GM21717 (cell line): ENCODE results near the gene KCTD16.
A peak's percentile ranks its signal among the peaks of the same experiment; 100 is the strongest.

Experiments
- ATAC-seq: cut with Tn5 transposase; IDR thresholded peaks from one replicate; pipeline ENCODE4 v1.9.1; 2021; ENCODE audit warnings: mild to moderate bottlenecking, moderate library complexity; ENCODE audit not compliant: unreplicated experiment

KCTD16 gene

DNA sequence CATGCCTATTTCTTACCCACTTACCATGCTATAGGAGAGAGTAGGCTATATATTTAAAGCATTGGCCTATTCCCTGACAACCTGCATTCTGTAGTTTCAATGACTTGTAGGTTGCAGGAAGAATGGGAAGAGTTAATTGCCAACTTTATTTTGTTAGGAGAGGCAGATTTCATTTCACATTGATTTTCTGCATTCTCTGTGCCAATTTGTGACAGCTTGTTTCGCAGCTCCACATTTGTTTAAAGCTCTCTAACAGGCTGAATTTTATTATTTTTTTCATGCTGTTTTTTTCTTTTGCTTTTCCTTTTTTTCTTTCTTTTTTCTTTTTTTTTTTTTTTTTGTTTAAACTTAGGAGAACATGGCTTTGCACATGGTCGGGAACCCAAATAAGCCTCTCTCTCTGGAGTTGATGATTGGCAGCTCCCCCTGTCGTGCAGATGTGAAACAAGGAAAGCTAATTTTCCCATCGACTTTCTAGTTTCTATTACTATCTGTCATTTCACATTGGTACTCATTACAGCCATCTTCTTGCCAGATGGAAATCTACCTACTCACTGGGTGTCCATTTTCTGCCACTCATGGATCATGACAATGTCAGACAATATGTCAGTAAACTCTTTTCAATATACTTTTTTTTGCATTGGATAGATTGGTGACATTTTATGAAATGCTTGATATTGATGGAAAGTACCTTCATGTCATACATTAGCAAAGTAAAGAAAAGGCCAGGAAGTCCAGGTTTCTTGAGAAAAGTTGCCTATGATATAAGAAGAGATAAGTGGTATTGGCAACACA is 223.2 kb downstream of the KCTD16 start:
- ATAC-seq: no peak

DNA sequence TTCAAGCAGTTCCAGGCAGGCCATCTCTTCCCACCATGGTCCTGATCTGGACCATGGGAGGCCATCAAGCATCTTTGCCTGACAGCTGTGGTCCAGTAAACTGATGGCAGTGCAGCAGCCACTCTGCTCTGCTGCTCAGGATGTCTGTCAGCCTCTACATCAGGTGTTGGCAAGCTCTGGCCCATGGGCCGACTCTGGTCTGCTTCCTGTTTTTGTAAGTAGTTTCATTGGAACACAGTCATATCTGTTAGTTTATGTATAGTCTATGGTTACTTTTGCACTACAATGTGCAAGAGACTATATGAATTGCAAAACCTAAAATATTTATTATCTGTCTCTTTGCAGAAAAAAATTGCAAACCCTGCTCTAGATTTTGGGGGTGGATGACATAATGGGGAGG is 225.0 kb downstream of the KCTD16 start:
- ATAC-seq: peak; percentile 72

DNA sequence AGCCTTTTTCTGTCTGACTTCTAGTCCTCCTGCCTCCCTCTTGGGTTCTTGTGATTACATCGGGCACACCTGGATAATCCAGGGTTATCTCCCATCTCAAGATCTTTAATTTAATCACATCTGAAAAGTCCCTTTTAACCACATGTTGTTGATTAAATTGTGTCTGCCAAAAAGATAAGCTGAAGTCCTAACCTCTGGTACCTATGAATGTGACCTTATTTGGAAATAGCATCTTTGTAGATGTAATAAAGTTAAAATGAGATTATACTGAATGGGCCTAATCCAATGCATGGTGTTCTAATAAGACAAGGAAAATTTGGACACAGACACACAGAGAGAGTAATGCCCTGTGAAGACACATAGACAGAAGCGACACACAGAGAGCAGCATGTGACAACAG is 232.4 kb downstream of the KCTD16 start:
- no peak for ATAC-seq

DNA sequence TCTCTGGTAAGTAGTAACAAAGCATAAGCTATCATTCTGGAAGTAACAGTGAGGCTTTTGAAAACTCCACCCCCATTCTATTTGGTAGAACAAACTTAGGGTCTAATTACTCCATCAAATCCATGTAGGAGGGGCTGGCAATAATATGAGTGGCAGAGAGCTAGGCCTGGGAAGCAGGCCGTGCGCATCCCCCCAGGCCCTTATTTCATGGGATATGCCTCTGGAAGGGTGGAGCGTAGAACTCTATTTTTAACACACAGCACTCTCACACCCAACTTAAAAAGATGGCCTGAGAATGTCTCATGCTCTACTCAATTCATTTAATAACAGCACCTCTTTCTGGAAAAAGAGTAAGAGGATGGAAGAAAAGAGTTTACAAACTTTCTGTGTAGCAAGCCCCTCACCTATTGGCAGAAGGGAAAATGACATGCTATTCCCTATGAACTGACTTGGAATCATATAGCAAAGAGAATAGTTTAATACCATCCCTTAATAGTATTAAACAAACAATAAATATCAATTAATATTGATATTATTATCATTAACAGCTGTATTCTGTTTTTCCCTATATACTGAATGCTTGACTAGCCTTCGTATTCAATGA is 233.2 kb downstream of the KCTD16 start:
- ATAC-seq: no peak

DNA sequence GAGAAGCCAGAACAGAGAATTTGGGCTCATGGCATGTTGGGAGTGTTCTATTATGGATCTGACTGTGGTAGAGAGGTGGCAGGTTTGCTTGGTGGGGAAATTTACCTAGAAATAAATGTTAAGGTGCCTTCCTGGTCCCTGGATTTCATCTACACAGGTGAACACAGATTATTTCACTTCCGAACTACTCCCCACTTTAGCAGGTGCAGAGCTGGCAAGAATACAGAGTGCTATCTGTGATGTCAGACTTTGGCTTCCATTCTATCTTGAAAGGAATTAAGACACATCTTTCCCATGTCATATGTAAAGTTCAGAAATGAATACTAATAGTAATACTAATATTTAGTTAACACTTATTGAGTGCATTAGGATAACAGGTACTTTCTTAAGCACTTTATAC is 234.0 kb downstream of the KCTD16 start:
- ATAC-seq: no peak

DNA sequence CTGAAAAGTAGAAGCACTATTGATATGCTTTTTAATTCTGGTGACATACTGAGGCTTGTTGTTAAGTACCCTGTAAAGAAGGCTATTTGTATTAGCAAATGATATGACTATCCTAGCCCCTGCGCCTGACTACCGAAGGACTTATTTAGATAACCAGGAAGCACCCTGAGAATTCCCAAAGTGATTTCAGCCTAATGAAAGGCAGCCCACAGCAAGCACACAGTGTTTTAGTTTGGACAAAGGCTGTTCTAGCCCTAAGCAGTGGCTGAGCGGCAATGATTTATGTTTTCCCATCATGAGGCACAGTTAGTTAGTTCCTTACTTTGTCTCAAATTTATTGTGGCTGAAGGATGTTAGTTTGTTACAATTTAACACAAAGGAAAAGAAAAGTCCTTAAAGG is 235.3 kb downstream of the KCTD16 start:
- ATAC-seq: no peak

DNA sequence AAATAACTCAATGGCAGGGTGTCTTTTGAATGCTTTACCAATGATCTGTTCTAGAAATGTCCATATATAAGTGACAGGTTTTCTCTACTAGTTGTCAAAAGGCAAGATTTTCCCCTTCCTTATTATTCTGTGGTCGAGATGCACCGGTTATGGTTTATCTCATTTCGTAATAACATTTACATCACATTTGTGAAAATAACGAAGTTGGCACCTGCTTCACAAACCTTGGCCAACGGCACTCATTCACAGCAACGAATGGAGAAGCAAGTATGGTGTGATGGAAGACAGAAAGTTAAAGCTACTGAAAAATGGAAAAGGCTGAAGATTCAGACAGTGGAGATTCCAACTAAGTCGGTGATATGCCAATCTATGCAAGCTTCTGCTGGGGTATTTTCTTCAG is 235.8 kb downstream of the KCTD16 start:
- ATAC-seq: no peak

DNA sequence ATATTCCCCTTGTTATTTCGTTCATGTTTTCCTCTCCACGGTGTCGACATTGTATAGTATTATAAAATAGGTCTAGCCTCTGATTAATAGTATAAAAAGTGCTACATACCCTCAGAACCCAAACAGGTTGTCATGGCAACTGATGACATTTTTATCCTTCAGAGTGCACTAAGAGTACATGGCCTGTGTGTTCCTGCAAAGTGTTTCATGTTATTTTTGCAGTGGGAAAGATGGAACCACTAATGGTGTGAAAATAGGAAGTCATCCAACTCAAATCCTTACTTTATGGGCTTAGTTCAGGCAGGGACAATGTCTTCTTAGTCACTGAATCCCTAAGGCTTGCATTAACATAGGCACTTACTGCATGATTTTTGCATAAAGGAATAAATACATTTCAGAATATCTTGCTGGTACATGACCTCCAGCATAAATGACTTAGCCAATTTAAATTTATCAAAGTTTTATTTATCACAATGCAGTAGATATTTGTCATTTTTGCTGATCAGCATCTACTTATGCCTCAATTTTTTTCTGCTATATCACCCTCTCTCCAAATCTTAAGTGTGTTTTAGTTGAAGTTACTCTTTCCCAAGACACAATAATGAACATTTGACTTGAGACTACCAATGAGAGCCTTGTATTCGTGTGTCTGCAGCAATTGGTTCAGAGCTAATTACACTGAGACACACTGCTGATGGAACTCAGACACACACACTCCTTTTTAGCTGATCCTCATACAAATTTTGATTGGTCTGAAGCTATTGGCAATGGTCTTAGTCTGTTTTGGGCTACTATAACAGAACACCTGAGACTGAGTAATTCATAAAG is 243.7 kb downstream of the KCTD16 start:
- ATAC-seq: no peak

DNA sequence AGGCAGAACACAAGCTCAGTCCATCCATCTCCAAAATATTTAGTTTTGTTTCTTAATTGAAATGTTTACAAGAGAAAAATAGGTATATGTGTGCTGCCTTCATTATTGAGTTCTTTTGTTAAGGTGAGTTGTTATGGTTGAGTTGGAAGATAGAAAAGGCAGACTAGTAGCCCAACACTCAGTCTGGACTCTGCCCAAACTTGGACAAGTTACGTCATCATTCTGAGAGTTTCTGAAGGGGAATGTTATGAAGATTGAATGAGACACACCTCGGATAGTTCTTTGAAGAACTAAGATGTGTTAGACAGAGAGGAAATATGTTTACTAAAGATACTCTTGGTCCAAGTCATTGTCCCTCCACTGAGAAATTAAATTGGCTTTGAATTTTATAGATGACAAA is 245.5 kb downstream of the KCTD16 start:
- ATAC-seq: no peak

DNA sequence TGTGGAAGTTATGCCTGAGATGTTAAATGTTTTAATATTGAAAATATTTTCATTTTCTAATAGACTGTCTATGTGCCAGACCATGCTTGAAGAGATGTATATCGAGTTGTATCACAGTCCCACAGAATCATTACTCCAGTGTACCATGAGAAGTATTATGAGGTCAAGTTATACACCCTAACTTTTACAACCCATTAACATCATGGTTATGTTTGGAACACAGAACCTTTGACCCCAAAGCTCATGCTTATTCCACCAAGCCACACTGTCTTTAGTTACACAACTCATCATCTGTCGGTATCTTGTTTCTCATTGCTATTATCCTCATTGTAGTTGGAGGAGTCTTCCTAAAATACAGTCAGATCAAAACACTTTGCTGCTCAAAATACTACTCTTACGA is 248.0 kb downstream of the KCTD16 start:
- ATAC-seq: no peak

DNA sequence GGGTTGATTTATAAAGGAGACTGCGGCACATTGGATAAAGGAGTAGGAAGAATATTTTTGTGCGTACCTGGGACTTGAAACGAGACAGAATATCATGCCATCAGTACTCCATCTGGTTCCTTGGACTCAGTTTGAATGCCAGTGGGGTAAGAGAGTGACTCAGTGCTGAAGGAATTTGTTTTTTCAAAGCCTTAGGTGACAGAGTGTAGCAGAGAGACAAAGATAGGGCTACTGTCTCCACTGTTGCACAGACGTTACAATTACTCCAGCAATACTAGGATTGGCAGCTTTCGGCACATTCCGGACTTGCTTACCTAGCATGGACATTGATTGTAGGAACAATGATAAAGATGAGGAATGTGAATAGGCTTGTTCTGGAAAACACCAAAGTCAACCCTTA is 250.7 kb downstream of the KCTD16 start:
- ATAC-seq: no peak

DNA sequence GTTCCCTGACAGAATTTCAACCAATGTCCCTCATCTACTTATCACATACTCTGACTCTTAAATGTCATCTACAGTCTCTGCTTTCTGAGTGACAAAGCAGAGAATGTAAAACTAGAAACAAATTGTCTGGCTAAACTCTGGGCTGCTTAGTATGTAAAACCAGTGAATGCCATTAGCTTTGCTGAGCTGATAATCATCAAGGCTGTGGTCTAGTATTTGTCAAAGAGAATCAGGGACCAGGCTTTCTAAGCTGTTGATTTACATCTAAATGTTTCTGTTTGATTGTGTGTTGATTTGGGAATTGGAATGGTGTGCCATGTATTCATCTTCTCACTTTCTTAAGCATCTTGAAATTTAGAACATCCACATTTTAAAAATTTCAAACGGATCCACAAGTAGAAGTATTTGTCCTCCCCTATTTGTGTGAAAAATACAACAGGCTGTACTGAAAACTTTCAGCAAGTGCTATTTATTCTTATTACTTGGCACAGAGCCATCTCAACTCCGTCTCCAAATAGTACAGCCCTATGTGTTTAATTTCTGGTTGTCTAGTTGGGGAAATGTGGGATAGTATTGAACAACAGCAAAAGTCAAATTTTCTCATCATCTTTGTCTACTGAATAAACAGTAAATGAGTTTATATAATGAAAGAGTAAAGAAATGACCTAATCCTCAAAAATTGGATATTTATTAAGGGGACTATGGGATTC is 251.5 kb downstream of the KCTD16 start:
- ATAC-seq: no peak

DNA sequence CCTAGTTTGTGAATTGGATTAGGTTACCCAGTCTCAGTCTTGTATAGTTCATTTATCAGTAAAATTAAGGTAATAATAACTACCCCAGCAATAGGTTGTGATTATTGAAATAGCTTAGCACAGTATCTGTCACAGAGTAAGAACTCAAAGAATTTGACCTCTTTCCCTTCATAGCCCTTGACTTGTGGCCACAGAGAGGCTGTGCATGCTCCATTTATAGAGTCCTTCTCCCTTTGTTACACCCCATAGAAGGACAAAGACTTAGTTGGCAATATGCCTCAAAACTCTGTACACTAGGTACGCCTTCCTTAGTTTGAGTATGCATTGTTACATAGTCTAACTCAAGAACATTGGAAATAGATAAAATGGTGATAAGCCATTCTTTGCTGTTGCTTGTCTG is 257.2 kb downstream of the KCTD16 start:
- no peak for ATAC-seq

DNA sequence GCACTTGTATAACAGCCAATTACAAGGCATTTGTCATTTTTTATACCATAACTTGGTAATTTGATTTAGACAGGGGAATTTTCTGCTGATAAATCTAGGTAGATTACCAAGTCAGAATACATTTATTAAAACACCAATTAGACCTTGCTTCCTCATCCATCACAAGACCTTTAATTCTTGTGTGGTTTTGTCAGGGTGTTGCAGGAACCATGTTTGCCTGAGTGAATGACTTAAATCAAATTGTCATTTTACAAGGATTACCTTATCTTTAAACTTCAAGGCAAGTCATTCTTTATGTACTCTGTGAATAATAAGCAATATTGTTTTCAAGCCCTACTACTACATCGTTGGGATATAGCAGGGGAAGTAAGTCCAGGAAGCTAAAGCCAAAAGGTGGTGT is 257.7 kb downstream of the KCTD16 start:
- ATAC-seq: no peak

DNA sequence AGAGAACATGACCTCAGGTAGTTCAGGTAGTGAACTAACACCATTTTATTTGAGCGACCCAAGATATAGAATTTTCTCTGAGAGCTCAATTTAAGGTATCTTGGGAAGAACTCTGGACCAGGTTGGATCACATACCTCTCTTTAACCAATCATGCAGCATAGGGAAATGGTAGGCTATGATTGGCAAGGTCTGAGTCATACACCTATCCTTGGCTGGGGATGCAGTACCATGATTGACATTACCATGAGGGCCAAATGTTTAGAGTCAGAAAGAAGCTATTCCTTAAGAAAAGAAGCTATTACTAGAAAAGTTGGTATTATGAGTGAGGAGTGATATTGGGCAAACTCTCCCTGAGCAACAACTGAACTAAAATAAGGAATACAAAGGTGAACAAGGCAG is 258.7 kb downstream of the KCTD16 start:
- no peak for ATAC-seq

DNA sequence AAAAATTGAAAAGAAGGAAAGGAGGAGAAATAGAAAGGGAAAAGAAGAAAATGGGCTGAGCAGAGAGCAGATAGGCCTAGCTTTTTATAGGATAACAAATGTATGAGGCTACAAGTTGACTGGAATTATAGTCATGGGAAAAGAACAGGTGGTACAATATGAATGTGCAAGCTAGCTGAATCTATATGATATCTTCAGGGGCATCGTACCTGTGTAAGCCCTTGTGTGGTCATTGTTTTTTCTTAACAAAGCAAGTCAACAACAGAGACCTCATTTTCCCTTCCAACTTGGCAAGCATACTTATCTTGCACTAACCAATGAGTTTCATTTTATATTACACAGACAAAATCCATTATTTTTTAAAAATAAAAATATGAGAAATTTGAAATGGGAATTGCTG is 259.2 kb downstream of the KCTD16 start:
- no peak for ATAC-seq

DNA sequence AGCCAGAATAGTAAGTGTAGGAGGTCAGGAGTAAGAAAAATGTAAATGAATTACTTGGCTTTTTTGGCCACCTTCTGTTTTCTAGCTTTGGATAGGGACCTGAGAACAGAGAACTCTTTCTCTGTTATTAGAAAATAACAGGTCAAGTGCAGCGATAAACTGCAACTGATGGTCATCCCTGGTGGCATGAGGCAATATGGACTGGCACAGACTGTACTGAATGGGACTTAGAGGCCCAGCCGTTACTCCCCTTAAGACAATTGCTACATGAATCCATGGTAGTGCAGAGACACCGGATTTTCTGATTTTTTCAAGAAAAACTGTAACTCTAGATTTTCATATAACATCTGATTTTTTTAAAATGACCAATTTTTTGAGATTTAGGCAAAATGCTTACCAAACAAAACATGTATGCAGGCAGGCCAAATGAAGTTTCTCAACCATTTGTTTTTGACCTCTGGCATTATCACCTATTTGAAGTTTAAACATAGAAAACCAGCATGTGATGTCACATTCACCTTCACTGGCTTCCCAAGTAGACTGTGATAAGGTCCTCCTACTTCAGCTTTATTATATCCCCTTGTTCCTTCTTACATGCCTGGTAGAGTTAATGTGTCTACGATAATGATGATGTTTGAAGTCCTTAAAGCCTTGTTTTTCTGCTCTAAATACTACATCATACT is 262.6 kb downstream of the KCTD16 start:
- no peak for ATAC-seq

DNA sequence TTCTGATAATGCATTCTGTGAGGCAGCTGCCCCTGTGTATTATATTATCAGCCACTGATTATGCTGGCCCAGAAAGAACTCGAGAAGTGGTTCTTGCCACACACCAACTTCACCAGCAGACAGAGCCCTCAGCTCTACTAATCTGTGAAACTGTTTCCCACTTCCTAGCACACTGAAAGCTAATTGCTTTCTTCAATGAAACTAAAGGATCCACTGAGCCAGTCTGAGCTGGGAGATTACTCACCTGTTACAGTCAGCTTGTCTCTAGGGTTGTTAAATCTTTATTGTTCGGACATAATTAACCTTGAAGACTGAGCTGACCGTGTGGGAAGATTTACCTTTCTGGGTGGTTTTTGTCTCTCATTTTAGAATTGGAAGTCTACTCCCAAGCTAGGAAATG is 263.2 kb downstream of the KCTD16 start:
- ATAC-seq: no peak

DNA sequence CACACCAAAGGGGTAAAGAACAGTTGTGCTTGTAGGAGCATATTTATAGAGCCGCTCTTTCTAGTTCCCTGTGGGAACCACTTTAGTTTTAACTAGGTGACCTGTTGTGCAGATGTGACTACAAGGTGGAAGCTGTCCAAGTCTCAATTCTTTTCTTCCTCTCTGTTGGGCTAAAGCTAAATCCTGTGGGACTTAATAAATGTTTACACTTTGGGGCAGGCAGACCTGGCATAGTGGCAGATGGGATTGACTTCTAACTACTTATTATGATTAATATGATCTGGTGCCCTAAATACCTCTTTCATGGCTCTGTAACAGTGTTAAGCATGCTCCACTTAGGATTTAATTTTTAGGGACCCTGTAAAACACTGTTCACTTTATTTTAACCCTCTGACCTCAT is 265.3 kb downstream of the KCTD16 start:
- ATAC-seq: no peak

DNA sequence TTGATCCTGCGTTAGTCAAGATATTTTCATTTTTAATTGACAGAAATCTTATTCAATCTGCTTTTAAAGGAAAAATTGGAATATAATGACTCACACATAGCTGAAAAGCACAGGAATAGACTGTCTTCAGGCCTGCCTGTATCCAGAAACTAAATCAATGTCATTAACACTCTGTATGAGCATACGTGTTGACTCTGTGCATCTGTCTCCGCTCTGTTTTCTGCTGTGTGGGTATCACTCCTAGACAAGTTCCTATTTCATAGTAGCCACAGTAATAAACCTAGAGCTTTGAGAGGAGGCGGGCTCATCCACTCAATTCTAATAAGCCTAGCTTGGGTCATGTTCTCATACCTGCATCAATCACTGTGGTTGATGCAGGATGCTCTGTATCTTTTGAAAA is 267.6 kb downstream of the KCTD16 start:
- no peak for ATAC-seq

DNA sequence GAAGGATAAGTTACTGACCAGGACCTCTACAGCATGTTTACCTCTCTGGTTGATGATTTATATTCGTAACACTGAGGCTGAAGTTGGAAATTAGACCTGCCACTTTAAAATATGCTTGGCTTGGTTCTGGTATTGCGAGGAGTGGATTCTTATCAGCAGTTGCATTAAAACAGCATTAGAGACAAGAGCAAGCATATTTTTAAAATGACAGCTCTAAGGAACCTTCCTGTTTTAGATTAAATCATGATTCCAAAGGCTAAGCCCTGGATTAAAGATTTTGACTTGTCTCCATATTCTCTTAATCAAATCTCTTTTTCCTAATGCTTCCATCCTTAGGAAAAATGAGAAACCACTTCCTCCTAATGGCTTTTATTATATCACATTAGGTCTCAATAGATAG is 277.8 kb downstream of the KCTD16 start:
- no peak for ATAC-seq
